ENCODE data around the gene CFAP92.

- TF ChIP-seq CTCF (IDR thresholded peaks at IDR 0.05) (no peak), POLR2A (IDR thresholded peaks at IDR 0.05) (no peak)
Observed at GRCh38 chr3:128923576-128923975, 70.3 kb downstream of the CFAP92 start.

All from sigmoid colon (tissue), 3 donors.